GM12878 (cell line): ENCODE data around the gene INAFM1.

Experiments used
- CBX3 ChIP-seq: fragments of 200-600 bp; sonication (generic); IDR thresholded peaks from 2 replicates; pipeline ENCODE4 v1.6.1; 2016; ENCODE audit warnings: low read depth, borderline replicate concordance
- CHD4 ChIP-seq: fragments of 200-600 bp; sonication (generic); IDR thresholded peaks from 2 replicates; pipeline ENCODE4 v1.6.1; 2016; ENCODE audit warnings: mild to moderate bottlenecking
- CTCF ChIP-seq, 3 experiments: IDR thresholded peaks in 2 of 3; conservative IDR thresholded peaks in 1 of 3; 2 replicates each; pipeline ENCODE4 v1.5.1; 2011; ENCODE audit warnings: low read depth in 3 of 3, low read length in 3 of 3, mild to moderate bottlenecking in 3 of 3, control low read depth in 2 of 3, moderate library complexity in 2 of 3, inconsistent platforms in 1 of 3, mixed read lengths in 1 of 3; ENCODE audit not compliant: control insufficient read depth in 2 of 3, insufficient read depth in 1 of 3; ENCODE audit errors: extremely low read depth in 1 of 3
- E4F1 ChIP-seq: fragments of 450-650 bp; IDR thresholded peaks from 2 replicates; pipeline ENCODE4 v1.6.1; 2018; ENCODE audit warnings: borderline replicate concordance, mild to moderate bottlenecking; ENCODE audit not compliant: partially characterized antibody
- EZH2 ChIP-seq: IDR thresholded peaks from 2 replicates; pipeline ENCODE4 v1.6.1; 2012; ENCODE audit warnings: low read depth, mild to moderate bottlenecking, control low read depth, inconsistent platforms, low read length, borderline replicate concordance; ENCODE audit not compliant: control insufficient read depth
- POLR2A ChIP-seq: IDR thresholded peaks from 2 replicates; pipeline ENCODE4 v1.6.1; 2011; ENCODE audit warnings: low read depth, mild to moderate bottlenecking, low read length
- SP1 ChIP-seq: IDR thresholded peaks from one replicate; pipeline ENCODE4 v1.6.1; 2011; ENCODE audit warnings: low read depth, low read length
- TAF1 ChIP-seq: IDR thresholded peaks from 2 replicates; pipeline ENCODE4 v1.6.1; 2011; ENCODE audit warnings: mild to moderate bottlenecking, low read depth, low read length, borderline replicate concordance
- TCF12 ChIP-seq: IDR thresholded peaks from 2 replicates; pipeline ENCODE4 v1.6.1; 2011; ENCODE audit warnings: low read depth, mild to moderate bottlenecking, low read length
- USF1 ChIP-seq: IDR thresholded peaks from 2 replicates; pipeline ENCODE4 v1.6.1; 2011; ENCODE audit warnings: borderline replicate concordance, low read depth, mild to moderate bottlenecking, moderate library complexity, mixed read lengths, low read length; ENCODE audit not compliant: insufficient read depth; ENCODE audit errors: extremely low read length
- ZNF687 ChIP-seq: fragments of 450-650 bp; IDR thresholded peaks from 2 replicates; pipeline ENCODE4 v1.6.1; 2017; ENCODE audit warnings: mild to moderate bottlenecking, moderate library complexity

- TF ChIP-seq SP1 (no peak), CTCF (IDR thresholded peaks at IDR 0.05 in 2 of 3, conservative IDR thresholded peaks at IDR 0.05 in 1 of 3; ENCODE audit: control insufficient read depth in 2 of 3, extremely low read depth in 1 of 3, insufficient read depth in 1 of 3, low read depth in 3 of 3, low read length in 3 of 3) (no peak), CHD4 (no peak), CBX3 (no peak), EZH2 (no peak), POLR2A (no peak), E4F1 (no peak), TAF1 (no peak), USF1 (no peak), TCF12 (no peak), ZNF687 (no peak)
These were observed 10.1 kb upstream of the INAFM1 start for GRCh38 chr19:47264629-47265028.
